AG04450 (cell line): Measurements from ENCODE around the gene CD164L2. TPM values are rescaled to one million over a fixed set of nuclear protein-coding genes. Genes with fewer than 3 reads are reported as not detected.

ENCODE experiments used
- CTCF ChIA-PET: fragments of 300-600, 350-600 bp; formaldehyde crosslinking; extraction: SDS; loops from one replicate; lab custom pipeline; 2022; ENCODE audit warnings: antibody characterized with exemption, inconsistent platforms; lab: Charles Lee
- POLR2A ChIA-PET: fragments of 350-600 bp; formaldehyde crosslinking; extraction: SDS; loops from one replicate; lab custom pipeline; 2021; ENCODE audit warnings: antibody characterized with exemption, inconsistent platforms; lab: Yijun Ruan, JAX
- DNase-seq: peaks from one replicate; pipeline ENCODE4 v3.0.0-alpha.2; 2011; ENCODE audit warnings: low read depth, low spot score
- H3K27ac ChIP-seq: one replicate; pipeline ENCODE4 v1.5.1; 2012; ENCODE audit warnings: low read depth, low read length, control low read depth
- H3K27me3 ChIP-seq: one replicate; pipeline ENCODE4 v1.6.0; 2012; ENCODE audit warnings: low read length; ENCODE audit not compliant: control insufficient read depth, insufficient read depth
- H3K4me3 ChIP-seq: 2 replicates; pipeline ENCODE4 v1.5.1; 2011; ENCODE audit warnings: mild to moderate bottlenecking, low read depth, low read length, control low read depth
- H3K9me3 ChIP-seq: 2 replicates; pipeline ENCODE4 v1.5.1; 2012; ENCODE audit warnings: low read length; ENCODE audit not compliant: control insufficient read depth, insufficient read depth
- polyA plus RNA-seq: library from polyadenylated mRNA; depleted of rRNA; stranded (reverse); fragments of >200 nt; gene quantifications from 2 replicates; pipeline ENCODE4 v1.2.3, GENCODE V29; 2011
- TF ChIP-seq, protein P1 (sequence below): IDR thresholded peaks from 2 replicates; pipeline ENCODE4 v1.5.1; 2011; ENCODE audit warnings: low read depth, low read length, control low read depth, inconsistent platforms

The CD164L2 gene
- polyA plus RNA-seq, 1 experiment, result not detected

DNA sequence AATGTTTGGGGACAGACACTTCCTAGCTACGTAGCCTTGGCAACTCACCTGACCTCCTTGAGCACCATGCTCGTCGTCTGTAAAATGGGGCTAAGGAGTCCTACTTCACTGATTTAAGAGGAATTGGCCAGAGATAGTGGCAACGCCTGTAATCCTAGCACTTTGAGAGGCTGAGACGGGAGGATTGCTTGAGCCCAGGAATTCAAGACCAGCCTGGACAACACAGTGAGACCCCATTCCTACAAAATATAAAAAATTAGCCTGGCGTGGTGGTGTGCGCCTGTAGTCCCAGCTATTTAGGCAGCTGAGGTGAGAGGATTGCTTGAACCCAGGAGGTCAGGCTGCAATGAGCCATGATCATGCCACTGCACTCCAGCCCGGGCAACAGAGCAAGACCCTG is 36.8 kb downstream of the CD164L2 start:
- no peaks in the 10 kb centered on the region for H3K27me3 ChIP-seq
- no peak overlapping the region for H3K4me3 ChIP-seq
- ChIA-PET CTCF (interaction anchor here (0.7 to 1.0 kb wide), 2 partner anchors 10 to 14 kb away, joined by 3 read pairs; no protein-coding TSS in a partner anchor), POLR2A (no interaction called here)
- TF ChIP-seq, protein P1, sequence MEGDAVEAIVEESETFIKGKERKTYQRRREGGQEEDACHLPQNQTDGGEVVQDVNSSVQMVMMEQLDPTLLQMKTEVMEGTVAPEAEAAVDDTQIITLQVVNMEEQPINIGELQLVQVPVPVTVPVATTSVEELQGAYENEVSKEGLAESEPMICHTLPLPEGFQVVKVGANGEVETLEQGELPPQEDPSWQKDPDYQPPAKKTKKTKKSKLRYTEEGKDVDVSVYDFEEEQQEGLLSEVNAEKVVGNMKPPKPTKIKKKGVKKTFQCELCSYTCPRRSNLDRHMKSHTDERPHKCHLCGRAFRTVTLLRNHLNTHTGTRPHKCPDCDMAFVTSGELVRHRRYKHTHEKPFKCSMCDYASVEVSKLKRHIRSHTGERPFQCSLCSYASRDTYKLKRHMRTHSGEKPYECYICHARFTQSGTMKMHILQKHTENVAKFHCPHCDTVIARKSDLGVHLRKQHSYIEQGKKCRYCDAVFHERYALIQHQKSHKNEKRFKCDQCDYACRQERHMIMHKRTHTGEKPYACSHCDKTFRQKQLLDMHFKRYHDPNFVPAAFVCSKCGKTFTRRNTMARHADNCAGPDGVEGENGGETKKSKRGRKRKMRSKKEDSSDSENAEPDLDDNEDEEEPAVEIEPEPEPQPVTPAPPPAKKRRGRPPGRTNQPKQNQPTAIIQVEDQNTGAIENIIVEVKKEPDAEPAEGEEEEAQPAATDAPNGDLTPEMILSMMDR, result no peak
- no peak for DNase-seq
- H3K27ac ChIP-seq, result no peak overlapping the region
- H3K9me3 ChIP-seq, result no peaks in the 10 kb centered on the region; the same call in 1 of the 2 replicates

DNA sequence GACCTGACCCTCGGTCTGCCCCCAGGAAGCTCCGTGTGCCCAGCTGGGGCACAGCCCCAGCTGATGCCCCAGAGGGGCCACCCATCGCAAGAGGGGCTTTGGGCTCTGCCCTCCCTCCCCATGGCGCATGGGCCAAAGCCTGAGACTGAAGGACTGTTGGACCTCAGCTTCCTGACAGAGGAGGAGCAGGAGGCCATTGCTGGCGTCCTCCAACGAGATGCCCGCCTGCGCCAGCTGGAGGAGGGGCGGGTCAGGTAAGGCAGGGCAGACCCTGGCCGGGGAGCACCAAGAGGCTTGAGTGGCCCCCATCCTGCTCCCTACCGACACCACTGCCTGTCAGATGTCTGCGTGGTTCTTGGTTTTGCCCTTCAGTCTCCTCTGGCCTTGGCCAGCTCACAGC is 37.9 kb downstream of the CD164L2 start:
- no peak overlapping the region for H3K4me3 ChIP-seq
- POLR2A ChIA-PET, result no interaction called here
- TF ChIP-seq, protein P1, result no peak
- no peaks in the 10 kb centered on the region for H3K27me3 ChIP-seq
- H3K27ac ChIP-seq, result no peak overlapping the region
- H3K9me3 ChIP-seq, result no peaks in the 10 kb centered on the region; the same call in 1 of the 2 replicates
- CTCF ChIA-PET, result interaction anchor here (0.9 kb wide), 1 partner anchor 12 kb away, joined by 4 read pairs; no protein-coding TSS in a partner anchor
- DNase-seq, result no peak

DNA sequence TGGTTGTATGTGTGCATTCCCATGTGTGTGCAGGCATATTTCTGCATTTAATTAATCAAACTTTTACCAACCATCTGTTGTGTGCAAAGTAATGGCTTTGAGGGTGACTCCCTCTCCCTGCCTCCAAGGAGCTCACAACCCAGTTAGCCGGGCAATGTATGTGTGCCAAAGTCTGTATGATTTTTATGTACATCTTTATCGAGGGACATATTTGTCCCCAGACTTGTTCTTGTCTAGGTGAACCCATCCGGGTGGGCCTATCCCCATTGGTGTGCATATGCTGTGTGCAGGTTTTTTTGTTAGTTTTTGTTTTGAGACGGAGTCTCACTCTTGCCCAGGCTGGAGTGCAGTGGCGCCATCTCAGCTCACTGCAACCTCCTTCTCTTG is 39.5 kb downstream of the CD164L2 start:
- ChIA-PET CTCF (interaction anchor here (1.3 to 1.4 kb wide), 2 partner anchors 14 to 213 kb away, joined by 3 to 8 read pairs; no protein-coding TSS in a partner anchor), POLR2A (interaction anchor here (1.1 kb wide), 1 partner anchor 22 kb away, joined by 3 read pairs; no protein-coding TSS in a partner anchor)
- no peak overlapping the region for H3K27ac ChIP-seq
- H3K27me3 ChIP-seq, result no peaks in the 10 kb centered on the region
- no peak overlapping the region for H3K4me3 ChIP-seq
- H3K9me3 ChIP-seq, result no peaks in the 10 kb centered on the region; the same call in 1 of the 2 replicates
- TF ChIP-seq, protein P1, result no peak
- DNase-seq, result no peak

DNA sequence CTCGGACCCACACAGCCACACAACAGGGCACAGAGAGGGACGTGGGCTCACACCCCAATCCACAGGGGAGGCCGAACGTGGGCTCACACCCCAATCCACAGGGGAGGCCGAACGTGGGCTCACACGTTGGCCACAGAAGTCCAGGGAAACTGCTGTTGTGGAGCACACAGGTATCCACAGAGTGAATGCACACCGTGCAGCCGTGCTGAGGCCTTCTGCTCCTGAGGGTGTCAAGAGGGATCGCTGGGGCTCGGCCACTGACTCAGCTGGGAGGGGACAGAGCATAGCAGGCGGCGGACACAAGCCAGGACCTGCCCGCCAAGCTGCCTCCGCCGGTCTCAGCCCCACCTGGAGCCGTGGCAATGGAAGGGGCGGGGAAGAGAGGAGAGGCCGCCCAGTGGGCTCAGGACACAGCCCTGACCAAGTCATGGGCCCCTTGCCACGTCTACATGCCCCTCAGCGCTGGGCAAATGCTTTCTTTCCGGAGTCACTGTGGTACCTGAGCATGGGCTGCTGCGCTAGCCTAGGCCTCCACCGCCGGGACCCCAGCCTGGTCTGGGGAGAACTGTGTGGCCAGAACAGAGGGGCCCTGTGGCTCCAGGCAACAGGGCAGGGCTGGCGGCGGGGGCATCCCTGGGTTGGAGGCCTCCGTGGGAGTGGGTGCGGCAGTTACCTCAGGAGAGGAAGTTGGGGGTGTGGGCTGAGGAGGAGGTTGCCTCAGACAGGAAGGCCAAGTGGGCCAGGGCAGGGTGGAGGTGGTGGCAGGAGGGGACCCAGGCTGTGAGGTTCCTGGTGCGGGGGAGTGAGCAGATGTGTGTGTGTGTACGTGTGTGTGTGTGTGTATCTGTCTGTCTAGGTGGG is 40.1 kb downstream of the CD164L2 start:
- no peak for DNase-seq
- POLR2A ChIA-PET, result interaction anchor here (1.1 kb wide), 1 partner anchor 22 kb away, joined by 3 read pairs; no protein-coding TSS in a partner anchor
- no peak overlapping the region for H3K4me3 ChIP-seq
- TF ChIP-seq, protein P1, result no peak
- CTCF ChIA-PET, result interaction anchor here (1.3 to 1.4 kb wide), 2 partner anchors 14 to 214 kb away, joined by 3 to 8 read pairs; no protein-coding TSS in a partner anchor
- H3K27me3 ChIP-seq, result no peaks in the 10 kb centered on the region
- no peaks in the 10 kb centered on the region; the same call in 1 of the 2 replicates for H3K9me3 ChIP-seq
- no peak overlapping the region for H3K27ac ChIP-seq
